Measurements from ENCODE around the gene HSPA14. TPM values are rescaled to one million over a fixed set of nuclear protein-coding genes. Genes with fewer than 3 reads are reported as not detected.
"Not testable (repeated sequence)": the region's sequence is repeated elsewhere in the genome, so short reads cannot be mapped to it uniquely, and the experiment has no call there.

Gene HSPA14
- total RNA-seq, 2 experiments from 2014 or later = 21.9 to 23.1 TPM

- CTCF ChIA-PET = interaction anchor here (0.5 kb wide), 1 partner anchor 85 kb away, joined by 3 read pairs; no protein-coding TSS in a partner anchor
- no peak for DNase-seq
- Mint-ChIP-seq H3K27ac (no peak overlapping the region), H3K9me3 (no peaks in the 10 kb centered on the region), H3K36me3 (ENCODE audit: low read depth) (peaks cover 54% of the 10 kb centered on the region), H3K27me3 (no peaks in the 10 kb centered on the region), H3K4me1 (peaks cover 19% of the 10 kb centered on the region), H3K4me3 (no peak overlapping the region)
- POLR2A ChIA-PET = no interaction called here
Observed at GRCh38 chr10:14843327-14843988, 5.4 kb downstream of the HSPA14 start.

- Mint-ChIP-seq H3K9me3 (no peaks in the 10 kb centered on the region), H3K27ac (no peak overlapping the region), H3K36me3 (ENCODE audit: low read depth) (peaks cover 60% of the 10 kb centered on the region), H3K27me3 (no peaks in the 10 kb centered on the region), H3K4me1 (peaks cover 11% of the 10 kb centered on the region), H3K4me3 (no peak overlapping the region)
- POLR2A ChIA-PET = no interaction called here
- no peak for DNase-seq
- CTCF ChIA-PET = no interaction called here
Observed at GRCh38 chr10:14844948-14845347, 6.8 kb downstream of the HSPA14 start.

- no peaks in the 10 kb centered on the region for H3K9me3 Mint-ChIP-seq
- no peak overlapping the region for H3K4me3 Mint-ChIP-seq
- no peak for DNase-seq
- CTCF ChIA-PET = interaction anchor here (1.4 kb wide), 1 partner anchor 26 kb away, joined by 4 read pairs; the partner anchor contains the start of gene SUV39H2
- no peaks in the 10 kb centered on the region for H3K4me1 Mint-ChIP-seq
- POLR2A ChIA-PET = no interaction called here
- H3K36me3 Mint-ChIP-seq (ENCODE audit: low read depth) = peaks cover 36% of the 10 kb centered on the region
- H3K27ac Mint-ChIP-seq = no peak overlapping the region
- H3K27me3 Mint-ChIP-seq = no peaks in the 10 kb centered on the region
Observed at GRCh38 chr10:14852236-14852635, 14.1 kb downstream of the HSPA14 start.

- DNase-seq = no peak
- Mint-ChIP-seq H3K4me1 (no peaks in the 10 kb centered on the region), H3K27ac (no peak overlapping the region), H3K9me3 (no peaks in the 10 kb centered on the region), H3K4me3 (no peak overlapping the region), H3K27me3 (no peaks in the 10 kb centered on the region), H3K36me3 (ENCODE audit: low read depth) (peaks cover 43% of the 10 kb centered on the region)
- POLR2A ChIA-PET = interaction anchor here (1.0 kb wide), 1 partner anchor 23 kb away, joined by 3 read pairs; the partner anchor contains the start of gene SUV39H2
- CTCF ChIA-PET = no interaction called here
Observed at GRCh38 chr10:14855453-14855852, 17.3 kb downstream of the HSPA14 start.

GRCh38 chr10:14858338-14858960 lies 20.3 kb downstream of the HSPA14 start:
- Mint-ChIP-seq H3K36me3 (ENCODE audit: low read depth) (peaks cover 50% of the 10 kb centered on the region), H3K9me3 (no peaks in the 10 kb centered on the region), H3K4me1 (no peaks in the 10 kb centered on the region), H3K4me3 (no peak overlapping the region), H3K27ac (no peak overlapping the region), H3K27me3 (no peaks in the 10 kb centered on the region)
- CTCF ChIA-PET = no interaction called here
- POLR2A ChIA-PET = interaction anchor here (1.2 kb wide), 1 partner anchor 21 kb away, joined by 5 read pairs; the partner anchor contains the start of genes CDNF, HSPA14 and MSANTD7
- no peak for DNase-seq

GRCh38 chr10:14859043-14859442 lies 20.9 kb downstream of the HSPA14 start:
- no peak overlapping the region for H3K4me3 Mint-ChIP-seq
- CTCF ChIA-PET = interaction anchor here (0.6 kb wide), 1 partner anchor 1832 kb away, joined by 3 read pairs; no protein-coding TSS in a partner anchor
- no peak overlapping the region for H3K27ac Mint-ChIP-seq
- H3K9me3 Mint-ChIP-seq = no peaks in the 10 kb centered on the region
- H3K27me3 Mint-ChIP-seq = no peaks in the 10 kb centered on the region
- H3K4me1 Mint-ChIP-seq = no peaks in the 10 kb centered on the region
- H3K36me3 Mint-ChIP-seq (ENCODE audit: low read depth) = peaks cover 51% of the 10 kb centered on the region
- POLR2A ChIA-PET = interaction anchor here (1.2 kb wide), 1 partner anchor 21 kb away, joined by 5 read pairs; the partner anchor contains the start of genes CDNF, HSPA14 and MSANTD7
- DNase-seq = no peak

GRCh38 chr10:14859775-14860174 lies 21.7 kb downstream of the HSPA14 start:
- Mint-ChIP-seq H3K4me3 (no peak overlapping the region), H3K9me3 (no peaks in the 10 kb centered on the region), H3K27ac (no peak overlapping the region), H3K27me3 (no peaks in the 10 kb centered on the region), H3K4me1 (no peaks in the 10 kb centered on the region), H3K36me3 (ENCODE audit: low read depth) (peaks cover 49% of the 10 kb centered on the region)
- no peak for DNase-seq
- CTCF ChIA-PET = no interaction called here
- POLR2A ChIA-PET = interaction anchor here (1.2 kb wide), 1 partner anchor 22 kb away, joined by 5 read pairs; the partner anchor contains the start of genes CDNF, HSPA14 and MSANTD7

GRCh38 chr10:14860791-14861190 lies 22.7 kb downstream of the HSPA14 start:
- ChIA-PET CTCF (no interaction called here), POLR2A (interaction anchor here (0.7 kb wide), 1 partner anchor 22 kb away, joined by 3 read pairs; the partner anchor contains the start of genes HSPA14 and MSANTD7)
- Mint-ChIP-seq H3K4me1 (no peaks in the 10 kb centered on the region), H3K27ac (no peak overlapping the region), H3K9me3 (no peaks in the 10 kb centered on the region), H3K27me3 (no peaks in the 10 kb centered on the region), H3K36me3 (ENCODE audit: low read depth) (peaks cover 50% of the 10 kb centered on the region), H3K4me3 (no peak overlapping the region)
- DNase-seq = no peak

- H3K27me3 Mint-ChIP-seq, DNase-seq, H3K4me3 Mint-ChIP-seq, CTCF ChIA-PET, H3K27ac Mint-ChIP-seq, H3K4me1 Mint-ChIP-seq, POLR2A ChIA-PET, H3K9me3 Mint-ChIP-seq: not testable (repeated sequence)
- peaks cover 52% of the 10 kb centered on the region for H3K36me3 Mint-ChIP-seq (ENCODE audit: low read depth)
Observed at GRCh38 chr10:14864466-14864865, 26.4 kb downstream of the HSPA14 start.

GRCh38 chr10:14864871-14865270 lies 26.8 kb downstream of the HSPA14 start:
- H3K36me3 Mint-ChIP-seq (ENCODE audit: low read depth) = peaks cover 56% of the 10 kb centered on the region
- H3K27me3 Mint-ChIP-seq, H3K9me3 Mint-ChIP-seq, H3K4me1 Mint-ChIP-seq, CTCF ChIA-PET, DNase-seq, H3K4me3 Mint-ChIP-seq, H3K27ac Mint-ChIP-seq, POLR2A ChIA-PET: not testable (repeated sequence)

- CTCF ChIA-PET = interaction anchor here (0.9 kb wide), 1 partner anchor 86 kb away, joined by 3 read pairs; the partner anchor contains the start of gene MEIG1
- Mint-ChIP-seq H3K4me3 (no peak overlapping the region), H3K36me3 (ENCODE audit: low read depth) (peaks cover 23% of the 10 kb centered on the region), H3K27me3 (no peaks in the 10 kb centered on the region), H3K27ac (no peak overlapping the region), H3K9me3 (no peaks in the 10 kb centered on the region), H3K4me1 (peaks cover 24% of the 10 kb centered on the region)
- no peak for DNase-seq
- POLR2A ChIA-PET = interaction anchor here (1.0 to 1.2 kb wide), 2 partner anchors 81 to 336 kb away, joined by 3 read pairs; no protein-coding TSS in a partner anchor
Observed at GRCh38 chr10:14873090-14873760, 35.1 kb downstream of the HSPA14 start.

GRCh38 chr10:14875941-14876340 lies 37.8 kb downstream of the HSPA14 start:
- no peak overlapping the region for H3K4me3 Mint-ChIP-seq
- H3K9me3 Mint-ChIP-seq = no peaks in the 10 kb centered on the region
- no peaks in the 10 kb centered on the region for H3K27me3 Mint-ChIP-seq
- peaks cover 10% of the 10 kb centered on the region for H3K36me3 Mint-ChIP-seq (ENCODE audit: low read depth)
- POLR2A ChIA-PET = interaction anchor here (1.4 kb wide), 1 partner anchor 78 kb away, joined by 3 read pairs; the partner anchor contains the start of gene DCLRE1C
- no peak for DNase-seq
- no peak overlapping the region for H3K27ac Mint-ChIP-seq
- peaks cover 38% of the 10 kb centered on the region for H3K4me1 Mint-ChIP-seq
- CTCF ChIA-PET = no interaction called here

GRCh38 chr10:14876764-14877163 lies 38.7 kb downstream of the HSPA14 start:
- no peak for DNase-seq
- no peaks in the 10 kb centered on the region for H3K27me3 Mint-ChIP-seq
- CTCF ChIA-PET = interaction anchor here (1.9 kb wide), 1 partner anchor 25 kb away, joined by 4 read pairs; no protein-coding TSS in a partner anchor
- POLR2A ChIA-PET = interaction anchor here (2.3 kb wide), 1 partner anchor 77 kb away, joined by 32 read pairs; the partner anchor contains the start of gene DCLRE1C
- H3K4me3 Mint-ChIP-seq = peak overlapping the region; percentile 95
- no peak overlapping the region for H3K27ac Mint-ChIP-seq
- H3K9me3 Mint-ChIP-seq = no peaks in the 10 kb centered on the region
- H3K4me1 Mint-ChIP-seq = peaks cover 45% of the 10 kb centered on the region
- peaks cover 6% of the 10 kb centered on the region for H3K36me3 Mint-ChIP-seq (ENCODE audit: low read depth)
